A172 (cell line): ENCODE results near the gene INHBE. TPM values are rescaled to one million over a fixed set of nuclear protein-coding genes. Genes with fewer than 3 reads are reported as not detected.
A peak's percentile ranks its signal among the peaks of the same experiment; 100 is the strongest.
"Not testable (repeated sequence)": the region's sequence is repeated elsewhere in the genome, so short reads cannot be mapped to it uniquely, and the experiment has no call there.

Experiments used
- DNase-seq: peaks from one replicate; pipeline ENCODE4 v3.0.0-alpha.2; 2015; ENCODE audit warnings: low spot score
- total RNA-seq: library from RNA; depleted of rRNA; stranded (reverse); fragments of >200 nt; shearing (Covaris generic); gene quantifications from 2 replicates; pipeline ENCODE4 v1.2.3, GENCODE V29; 2014

Gene INHBE
- total RNA-seq, 1 experiment from 2014 or later: 0.17 TPM

DNA sequence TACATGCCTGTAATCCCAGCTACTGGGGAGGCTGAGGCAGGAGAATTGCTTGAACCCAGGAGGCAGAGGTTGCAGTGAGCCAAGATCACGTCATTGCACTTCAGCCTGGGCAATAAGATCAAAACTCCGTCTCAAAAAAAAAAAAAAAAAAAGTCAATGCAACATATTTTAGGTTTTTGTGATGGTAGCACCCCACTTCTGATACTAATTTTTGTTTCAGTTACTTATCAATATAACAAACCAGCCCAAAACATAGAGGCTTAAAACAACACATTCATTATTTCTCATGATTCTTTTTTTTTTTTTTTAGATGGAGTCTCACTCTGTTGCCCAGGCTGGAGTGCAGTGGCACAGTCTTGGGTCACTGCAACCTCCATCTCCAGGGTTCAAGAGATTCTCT lies 13.7 kb upstream of the INHBE start:
- not testable (repeated sequence) for DNase-seq

- no peak for DNase-seq
These were observed 13.2 kb upstream of the INHBE start for GRCh38 chr12:57441846-57442427.

GRCh38 chr12:57444337-57444736 lies 10.8 kb upstream of the INHBE start:
- DNase-seq: not testable (repeated sequence)

- no peak for DNase-seq
These were observed 10.4 kb upstream of the INHBE start for GRCh38 chr12:57444744-57445143.

DNA sequence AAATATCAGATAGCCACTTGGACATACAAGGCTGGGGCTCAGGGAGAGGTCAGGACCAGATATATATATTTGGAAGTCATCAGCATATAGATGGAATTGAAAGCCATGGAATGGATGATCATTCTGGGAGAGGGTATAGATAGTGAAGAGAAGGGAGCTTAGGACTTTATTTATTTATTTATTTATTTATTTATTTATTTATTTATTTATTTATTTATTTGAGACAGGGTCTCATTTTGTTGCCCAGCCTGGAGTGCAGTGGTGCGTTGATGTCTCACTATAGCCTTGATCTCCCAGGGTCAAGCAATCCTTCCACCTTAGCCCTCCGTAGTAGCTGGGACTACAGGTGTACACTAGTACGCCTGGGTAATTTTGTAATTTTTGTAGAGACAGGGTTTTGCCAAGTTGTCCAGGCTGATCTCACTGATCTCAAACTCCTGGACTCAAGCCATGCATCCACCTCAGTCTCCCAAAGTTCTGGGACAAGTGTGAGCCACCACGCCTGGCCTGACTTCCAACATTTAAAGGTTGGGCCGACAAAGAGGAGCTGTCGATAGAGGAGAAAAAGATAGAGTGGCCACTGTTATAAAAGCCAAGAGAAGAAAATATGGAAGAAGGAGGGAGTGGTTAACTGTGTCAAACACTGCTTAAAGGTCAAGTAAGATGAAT lies 8.7 kb upstream of the INHBE start:
- no peak for DNase-seq

DNA sequence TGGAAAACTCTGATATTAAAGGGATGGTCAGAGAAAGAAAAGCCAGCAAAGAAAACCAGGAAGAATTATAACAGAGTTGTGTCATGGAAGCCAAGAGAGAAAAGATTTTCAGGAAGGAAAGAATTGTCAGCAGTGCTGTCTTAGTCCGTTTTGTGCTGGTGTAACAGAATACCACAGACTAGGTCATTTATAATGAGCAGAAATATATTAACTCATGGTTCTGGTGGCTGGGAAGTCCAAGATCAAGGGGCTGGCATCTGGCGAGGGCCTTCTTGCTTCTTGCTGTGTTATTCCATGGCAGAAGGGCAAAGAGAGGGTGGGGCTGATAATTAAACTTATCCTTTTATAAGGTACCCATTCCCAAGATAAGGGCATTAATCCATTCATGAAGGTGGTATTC lies 6.4 kb upstream of the INHBE start:
- DNase-seq: no peak

DNA sequence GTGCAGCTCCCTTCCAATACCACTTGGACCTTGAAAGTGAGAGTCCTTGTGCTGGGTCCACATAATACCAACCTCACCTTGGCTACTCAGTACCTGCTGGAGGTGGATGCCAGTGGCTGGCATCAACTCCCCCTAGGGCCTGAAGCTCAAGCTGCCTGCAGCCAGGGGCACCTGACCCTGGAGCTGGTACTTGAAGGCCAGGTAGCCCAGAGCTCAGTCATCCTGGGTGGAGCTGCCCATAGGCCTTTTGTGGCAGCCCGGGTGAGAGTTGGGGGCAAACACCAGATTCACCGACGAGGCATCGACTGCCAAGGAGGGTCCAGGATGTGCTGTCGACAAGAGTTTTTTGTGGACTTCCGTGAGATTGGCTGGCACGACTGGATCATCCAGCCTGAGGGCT lies 5.7 kb upstream of the INHBE start:
- DNase-seq: no peak

DNA sequence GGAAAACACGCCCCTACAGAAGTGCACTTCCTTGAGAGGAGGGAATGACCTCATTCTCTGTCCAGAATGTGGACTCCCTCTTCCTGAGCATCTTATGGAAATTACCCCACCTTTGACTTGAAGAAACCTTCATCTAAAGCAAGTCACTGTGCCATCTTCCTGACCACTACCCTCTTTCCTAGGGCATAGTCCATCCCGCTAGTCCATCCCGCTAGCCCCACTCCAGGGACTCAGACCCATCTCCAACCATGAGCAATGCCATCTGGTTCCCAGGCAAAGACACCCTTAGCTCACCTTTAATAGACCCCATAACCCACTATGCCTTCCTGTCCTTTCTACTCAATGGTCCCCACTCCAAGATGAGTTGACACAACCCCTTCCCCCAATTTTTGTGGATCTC lies 5.0 kb upstream of the INHBE start:
- DNase-seq: no peak

GRCh38 chr12:57451233-57451778 lies 3.8 kb upstream of the INHBE start:
- DNase-seq: no peak

GRCh38 chr12:57452181-57452936 lies 2.7 kb upstream of the INHBE start:
- DNase-seq: peak; percentile 72

- peak; percentile 75 for DNase-seq
These were observed 2.1 kb upstream of the INHBE start for GRCh38 chr12:57452937-57453509.

GRCh38 chr12:57454213-57454565 lies 918 bp upstream of the INHBE start:
- no peak for DNase-seq

DNA sequence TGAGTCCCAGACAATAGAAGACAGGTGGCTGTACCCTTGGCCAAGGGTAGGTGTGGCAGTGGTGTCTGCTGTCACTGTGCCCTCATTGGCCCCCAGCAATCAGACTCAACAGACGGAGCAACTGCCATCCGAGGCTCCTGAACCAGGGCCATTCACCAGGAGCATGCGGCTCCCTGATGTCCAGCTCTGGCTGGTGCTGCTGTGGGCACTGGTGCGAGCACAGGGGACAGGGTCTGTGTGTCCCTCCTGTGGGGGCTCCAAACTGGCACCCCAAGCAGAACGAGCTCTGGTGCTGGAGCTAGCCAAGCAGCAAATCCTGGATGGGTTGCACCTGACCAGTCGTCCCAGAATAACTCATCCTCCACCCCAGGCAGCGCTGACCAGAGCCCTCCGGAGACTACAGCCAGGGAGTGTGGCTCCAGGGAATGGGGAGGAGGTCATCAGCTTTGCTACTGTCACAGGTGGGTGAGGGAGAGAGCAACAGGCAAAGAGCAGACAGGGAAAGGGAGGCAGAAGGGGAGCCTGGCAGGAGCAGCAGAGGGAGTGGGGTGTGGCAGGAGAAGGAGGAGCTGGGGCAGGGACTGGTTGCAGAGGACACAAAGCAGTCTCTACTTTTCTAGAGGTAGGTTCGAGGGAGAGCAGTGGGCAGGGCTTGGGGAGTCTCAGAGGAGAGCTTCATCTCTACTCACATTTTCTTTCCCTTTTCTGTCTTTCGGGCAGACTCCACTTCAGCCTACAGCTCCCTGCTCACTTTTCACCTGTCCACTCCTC lies 452 bp downstream of the INHBE start:
- no peak for DNase-seq

GRCh38 chr12:57456145-57456700 lies 1.1 kb downstream of the INHBE start:
- DNase-seq: peak; percentile 40

DNA sequence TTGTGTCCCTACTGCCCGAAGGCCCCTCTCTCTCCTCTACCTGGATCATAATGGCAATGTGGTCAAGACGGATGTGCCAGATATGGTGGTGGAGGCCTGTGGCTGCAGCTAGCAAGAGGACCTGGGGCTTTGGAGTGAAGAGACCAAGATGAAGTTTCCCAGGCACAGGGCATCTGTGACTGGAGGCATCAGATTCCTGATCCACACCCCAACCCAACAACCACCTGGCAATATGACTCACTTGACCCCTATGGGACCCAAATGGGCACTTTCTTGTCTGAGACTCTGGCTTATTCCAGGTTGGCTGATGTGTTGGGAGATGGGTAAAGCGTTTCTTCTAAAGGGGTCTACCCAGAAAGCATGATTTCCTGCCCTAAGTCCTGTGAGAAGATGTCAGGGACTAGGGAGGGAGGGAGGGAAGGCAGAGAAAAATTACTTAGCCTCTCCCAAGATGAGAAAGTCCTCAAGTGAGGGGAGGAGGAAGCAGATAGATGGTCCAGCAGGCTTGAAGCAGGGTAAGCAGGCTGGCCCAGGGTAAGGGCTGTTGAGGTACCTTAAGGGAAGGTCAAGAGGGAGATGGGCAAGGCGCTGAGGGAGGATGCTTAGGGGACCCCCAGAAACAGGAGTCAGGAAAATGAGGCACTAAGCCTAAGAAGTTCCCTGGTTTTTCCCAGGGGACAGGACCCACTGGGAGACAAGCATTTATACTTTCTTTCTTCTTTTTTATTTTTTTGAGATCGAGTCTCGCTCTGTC lies 1.8 kb downstream of the INHBE start:
- peak; percentile 18 for DNase-seq

GRCh38 chr12:57458665-57459054 lies 3.6 kb downstream of the INHBE start:
- DNase-seq: no peak

DNA sequence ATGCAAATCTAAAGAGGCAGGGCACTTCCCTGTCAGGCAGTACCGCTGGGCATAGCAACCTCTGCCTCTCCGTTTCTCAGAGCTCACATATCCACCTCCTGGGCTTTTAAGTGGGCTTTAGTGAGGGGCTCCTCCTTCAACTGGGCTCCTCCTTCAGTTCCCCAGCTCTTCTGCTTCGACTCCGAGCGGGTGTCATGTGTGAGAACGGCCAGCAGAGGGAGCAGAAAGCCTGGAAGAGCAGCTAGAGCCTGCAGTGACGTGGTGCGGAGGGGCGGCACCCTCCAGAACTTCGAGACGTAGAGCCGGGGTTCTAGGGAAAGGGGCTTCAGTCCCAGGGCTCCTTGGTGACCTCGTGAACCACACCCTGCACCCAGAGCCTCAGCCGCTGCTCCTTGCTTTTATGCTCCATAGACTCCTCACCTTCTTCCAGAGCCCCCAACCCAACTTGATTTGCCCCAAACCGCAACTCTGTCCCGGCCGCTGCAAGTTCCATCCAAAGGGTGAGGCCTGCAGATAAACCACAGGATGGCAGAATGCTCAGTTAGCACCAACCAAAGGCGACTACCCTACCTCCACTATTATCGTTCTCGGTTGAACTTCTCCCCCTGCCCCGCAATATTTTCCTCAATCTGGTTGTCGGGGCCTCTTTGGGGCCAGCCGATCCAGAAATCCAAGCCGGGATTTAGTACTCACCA lies 4.1 kb downstream of the INHBE start:
- peak; percentile 91 for DNase-seq

- no peak for DNase-seq
These were observed 4.8 kb downstream of the INHBE start, which contains the start of gene GLI1 for GRCh38 chr12:57459750-57460467. TSS of gene GLI1 (plus strand) at chr12:57459785. CDS start at chr12:57463692, 3,907 bp downstream.

DNA sequence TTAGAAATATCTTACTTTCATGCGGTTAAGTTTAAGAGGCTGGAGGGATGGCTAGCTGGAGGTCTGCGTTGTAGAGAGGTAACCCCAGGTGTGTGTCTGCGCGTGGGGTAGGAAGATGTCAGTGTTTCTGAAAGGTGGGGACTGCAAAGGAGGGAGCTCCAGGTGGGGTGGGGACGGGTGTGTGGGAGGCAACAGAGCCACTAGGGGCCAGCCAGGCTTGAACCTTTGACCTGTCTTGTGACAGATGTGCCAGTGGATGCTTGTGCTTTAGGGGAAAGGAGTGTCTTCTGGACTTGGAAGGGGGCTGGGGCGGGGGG lies 5.3 kb downstream of the INHBE start:
- DNase-seq: no peak
